Osteocyte (in vitro differentiated cells): ENCODE measurements around the gene ALAS1. TPM values are rescaled to one million over a fixed set of nuclear protein-coding genes. Genes with fewer than 3 reads are reported as not detected.

Experiments used
- DNase-seq: peaks from one replicate; pipeline ENCODE4 v3.0.0; 2021; ENCODE audit warnings: mixed read lengths; ENCODE audit not compliant: unreplicated experiment; ENCODE audit errors: extremely low spot score
- H3K27ac Mint-ChIP-seq: one replicate; pipeline ENCODE4 v1.8.0; 2021; ENCODE audit warnings: mild to moderate bottlenecking, mixed read lengths; ENCODE audit not compliant: unreplicated experiment
- H3K27me3 Mint-ChIP-seq: one replicate; pipeline ENCODE4 v1.8.0; 2021; ENCODE audit warnings: mixed read lengths; ENCODE audit not compliant: unreplicated experiment
- H3K36me3 Mint-ChIP-seq: one replicate; pipeline ENCODE4 v1.8.0; 2021; ENCODE audit warnings: mixed read lengths; ENCODE audit not compliant: unreplicated experiment
- H3K4me1 Mint-ChIP-seq: one replicate; pipeline ENCODE4 v1.8.0; 2021; ENCODE audit warnings: mixed read lengths; ENCODE audit not compliant: unreplicated experiment
- H3K4me3 Mint-ChIP-seq: one replicate; pipeline ENCODE4 v1.8.0; 2021; ENCODE audit warnings: mild to moderate bottlenecking, moderate library complexity, mixed read lengths; ENCODE audit not compliant: unreplicated experiment
- H3K9me3 Mint-ChIP-seq: one replicate; pipeline ENCODE4 v1.8.0; 2021; ENCODE audit warnings: mixed read lengths; ENCODE audit not compliant: unreplicated experiment
- total RNA-seq: library from RNA; stranded (reverse); gene quantifications from 2 replicates; pipeline ENCODE4 v1.2.1, GENCODE V29; 2021
- TF ChIP-seq, protein P1 (sequence below): fragments of 200-600 bp; sonication (generic); IDR thresholded peaks from 2 replicates; pipeline ENCODE4 v1.5.0; 2021; ENCODE audit warnings: antibody characterized with exemption, mild to moderate bottlenecking, moderate library complexity

Gene ALAS1
- total RNA-seq, 1 donor from 2014 or later, result 36.2 TPM

DNA sequence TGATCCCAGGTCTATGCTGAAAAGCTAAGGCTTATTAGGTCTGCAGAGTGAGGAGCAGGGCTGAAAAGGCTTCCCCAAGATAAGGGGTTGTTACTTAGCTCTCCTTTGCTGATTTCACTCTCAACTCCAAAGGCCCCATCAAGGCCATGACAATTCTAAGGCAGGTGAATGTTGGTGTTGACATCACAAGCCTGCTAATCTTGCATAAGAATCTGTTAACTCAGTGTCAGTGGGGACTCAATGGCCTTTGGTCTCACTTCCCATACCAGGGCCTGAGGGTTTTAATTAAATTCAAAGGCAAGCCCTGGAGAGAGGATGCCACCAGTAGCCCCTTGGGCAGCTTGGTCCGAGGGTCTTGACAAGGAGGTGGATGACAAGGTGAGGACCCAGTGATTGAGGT lies 9.4 kb upstream of the ALAS1 start:
- Mint-ChIP-seq H3K36me3 (no peaks in the 10 kb centered on the region), H3K27ac (no peak overlapping the region), H3K4me3 (no peak overlapping the region), H3K27me3 (no peaks in the 10 kb centered on the region), H3K9me3 (no peaks in the 10 kb centered on the region), H3K4me1 (peaks cover 14% of the 10 kb centered on the region)
- TF ChIP-seq, protein P1, sequence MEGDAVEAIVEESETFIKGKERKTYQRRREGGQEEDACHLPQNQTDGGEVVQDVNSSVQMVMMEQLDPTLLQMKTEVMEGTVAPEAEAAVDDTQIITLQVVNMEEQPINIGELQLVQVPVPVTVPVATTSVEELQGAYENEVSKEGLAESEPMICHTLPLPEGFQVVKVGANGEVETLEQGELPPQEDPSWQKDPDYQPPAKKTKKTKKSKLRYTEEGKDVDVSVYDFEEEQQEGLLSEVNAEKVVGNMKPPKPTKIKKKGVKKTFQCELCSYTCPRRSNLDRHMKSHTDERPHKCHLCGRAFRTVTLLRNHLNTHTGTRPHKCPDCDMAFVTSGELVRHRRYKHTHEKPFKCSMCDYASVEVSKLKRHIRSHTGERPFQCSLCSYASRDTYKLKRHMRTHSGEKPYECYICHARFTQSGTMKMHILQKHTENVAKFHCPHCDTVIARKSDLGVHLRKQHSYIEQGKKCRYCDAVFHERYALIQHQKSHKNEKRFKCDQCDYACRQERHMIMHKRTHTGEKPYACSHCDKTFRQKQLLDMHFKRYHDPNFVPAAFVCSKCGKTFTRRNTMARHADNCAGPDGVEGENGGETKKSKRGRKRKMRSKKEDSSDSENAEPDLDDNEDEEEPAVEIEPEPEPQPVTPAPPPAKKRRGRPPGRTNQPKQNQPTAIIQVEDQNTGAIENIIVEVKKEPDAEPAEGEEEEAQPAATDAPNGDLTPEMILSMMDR, result no peak
- DNase-seq, result no peak

DNA sequence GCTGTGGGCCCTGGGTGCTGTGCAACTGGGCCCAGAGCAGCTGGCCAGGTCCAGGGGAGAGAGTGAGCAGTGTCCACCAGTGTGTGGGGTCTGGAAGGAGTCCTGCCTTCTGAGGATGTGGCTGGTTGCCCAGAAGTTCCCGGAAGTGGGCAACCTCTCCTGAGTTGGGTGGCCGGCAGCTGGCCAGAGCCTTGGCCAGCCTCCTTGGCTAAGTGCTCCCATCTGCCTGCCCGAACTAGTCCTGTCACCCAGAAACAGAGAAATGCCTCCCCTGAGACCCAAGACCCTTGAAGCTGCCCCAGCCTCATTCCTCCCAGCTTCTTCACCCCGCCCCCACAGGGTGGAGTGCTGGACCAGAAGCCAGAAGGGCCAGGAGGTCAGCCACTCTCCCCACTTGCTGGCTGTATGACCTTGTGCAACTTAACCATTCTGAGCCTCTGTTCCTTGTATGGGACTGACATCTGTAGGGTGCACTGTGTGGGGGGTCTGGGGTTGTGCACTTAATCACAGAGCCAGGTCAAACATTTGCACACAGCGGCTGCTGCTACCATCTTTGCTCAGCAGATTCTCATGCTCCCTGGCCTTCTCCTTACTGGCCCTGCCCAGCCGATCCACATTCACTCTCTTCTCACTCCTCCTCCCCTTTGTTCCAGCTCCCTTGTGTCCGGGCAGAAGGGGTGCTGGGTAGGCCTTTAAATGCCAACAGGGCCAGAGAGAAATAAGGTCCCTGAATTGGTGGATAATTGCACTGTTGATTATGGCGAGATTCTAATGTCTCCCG lies 7.5 kb upstream of the ALAS1 start:
- no peaks in the 10 kb centered on the region for H3K27me3 Mint-ChIP-seq
- TF ChIP-seq, protein P1, result no peak
- H3K9me3 Mint-ChIP-seq, result no peaks in the 10 kb centered on the region
- H3K4me1 Mint-ChIP-seq, result peaks cover 14% of the 10 kb centered on the region
- no peaks in the 10 kb centered on the region for H3K36me3 Mint-ChIP-seq
- no peak overlapping the region for H3K27ac Mint-ChIP-seq
- H3K4me3 Mint-ChIP-seq, result no peak overlapping the region
- no peak for DNase-seq

DNA sequence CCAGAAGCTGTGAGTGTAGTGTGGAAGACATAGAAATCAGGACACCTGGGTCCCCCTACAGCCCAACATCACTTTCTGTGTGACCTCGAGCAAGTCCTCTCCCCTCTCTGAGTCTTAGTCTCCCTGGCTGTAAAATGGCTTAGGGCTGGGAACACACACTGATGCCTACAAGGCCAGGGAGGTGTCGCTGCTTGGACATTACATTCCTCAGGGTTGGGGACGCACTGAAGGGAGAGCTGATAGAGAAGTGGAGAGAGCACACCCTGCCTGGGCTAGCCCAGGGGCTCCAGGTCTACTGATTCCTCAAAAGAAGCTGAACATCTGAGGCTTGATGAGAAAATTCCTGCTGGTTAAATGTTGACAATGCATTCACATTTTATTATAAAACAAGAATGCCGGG lies 6.3 kb upstream of the ALAS1 start:
- H3K4me1 Mint-ChIP-seq, result peaks cover 14% of the 10 kb centered on the region
- no peaks in the 10 kb centered on the region for H3K36me3 Mint-ChIP-seq
- TF ChIP-seq, protein P1, result no peak
- H3K27me3 Mint-ChIP-seq, result no peaks in the 10 kb centered on the region
- no peak for DNase-seq
- no peak overlapping the region for H3K4me3 Mint-ChIP-seq
- no peak overlapping the region for H3K27ac Mint-ChIP-seq
- no peaks in the 10 kb centered on the region for H3K9me3 Mint-ChIP-seq

DNA sequence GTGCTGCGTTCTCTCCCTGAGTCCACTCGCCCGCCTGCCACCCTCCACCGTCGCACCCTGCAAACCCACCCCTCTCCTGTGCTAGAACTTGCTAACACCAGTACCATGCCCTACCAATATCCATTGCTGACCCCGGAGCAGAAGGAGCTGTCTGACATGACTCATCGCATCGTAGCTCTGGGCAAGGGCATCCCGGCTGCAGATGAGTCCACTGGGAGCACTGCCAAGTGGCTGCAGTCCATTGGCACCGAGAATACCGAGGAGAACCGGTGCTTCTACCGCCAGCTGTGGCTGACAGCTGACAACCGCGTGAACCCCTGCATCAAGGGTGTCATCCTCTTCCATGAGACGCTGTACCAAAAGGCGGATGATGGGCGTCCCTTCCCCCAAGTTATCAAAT lies 4.9 kb upstream of the ALAS1 start:
- TF ChIP-seq, protein P1, result no peak
- Mint-ChIP-seq H3K27ac (no peak overlapping the region), H3K4me1 (peaks cover 22% of the 10 kb centered on the region), H3K9me3 (no peaks in the 10 kb centered on the region), H3K4me3 (no peak overlapping the region), H3K36me3 (no peaks in the 10 kb centered on the region), H3K27me3 (no peaks in the 10 kb centered on the region)
- no peak for DNase-seq

DNA sequence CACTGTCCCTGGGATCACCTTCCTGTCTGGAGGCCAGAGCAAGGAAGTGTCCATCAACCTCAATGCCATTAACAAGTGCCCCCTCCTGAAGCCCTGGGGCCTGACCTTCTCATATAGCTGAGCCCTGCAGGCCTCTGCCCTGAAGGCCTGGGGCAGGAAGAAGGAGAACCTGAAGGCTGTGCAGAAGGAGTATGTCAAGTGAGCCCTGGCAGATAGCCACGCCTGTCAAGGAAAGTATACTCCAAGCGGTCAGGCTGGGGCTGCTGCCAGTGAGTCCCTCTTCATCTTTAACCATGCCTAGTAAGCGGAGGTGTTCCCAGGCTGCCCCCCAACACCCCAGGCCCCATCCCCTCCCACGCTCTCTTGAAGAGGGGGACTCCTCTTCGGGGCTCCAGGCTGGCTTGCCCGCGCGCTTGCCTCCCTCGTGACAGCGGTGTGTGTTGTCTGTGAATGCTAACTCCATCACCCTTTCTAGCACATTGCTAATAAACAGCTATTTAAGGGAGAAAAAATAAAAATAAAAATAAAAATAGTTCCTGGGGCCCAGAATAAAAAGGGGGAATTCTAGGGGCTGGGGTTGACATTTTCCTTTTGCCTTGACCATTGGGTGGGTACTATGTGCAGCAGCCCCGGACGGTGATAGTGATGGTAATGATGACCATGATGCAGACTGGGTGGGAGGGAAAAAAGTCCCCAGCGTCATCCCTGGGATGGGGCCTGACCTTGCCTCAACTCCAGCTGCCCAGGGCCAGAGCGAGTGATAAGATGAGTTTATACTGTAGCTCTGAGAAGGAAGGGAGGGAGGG lies 3.3 kb upstream of the ALAS1 start:
- no peak for DNase-seq
- H3K36me3 Mint-ChIP-seq, result peaks cover 2% of the 10 kb centered on the region
- TF ChIP-seq, protein P1, result no peak
- H3K27me3 Mint-ChIP-seq, result no peaks in the 10 kb centered on the region
- peaks cover 34% of the 10 kb centered on the region for H3K4me1 Mint-ChIP-seq
- H3K4me3 Mint-ChIP-seq, result no peak overlapping the region
- H3K9me3 Mint-ChIP-seq, result no peaks in the 10 kb centered on the region
- no peak overlapping the region for H3K27ac Mint-ChIP-seq
